ENCODE data around the gene CIITA. TPM values are rescaled to one million over a fixed set of nuclear protein-coding genes. Genes with fewer than 3 reads are reported as not detected.

The CIITA gene
- total and polyA plus RNA-seq, 10 of the 15 experiments (the other 5 are each of a cell fraction or from before 2014, with no cell fraction given) = 11.5 to 145 (median 49.7) TPM

- TF ChIP-seq ZNF687 (IDR thresholded peaks at IDR 0.05) = peak; percentile 99
- TF ChIP-seq NFIC (IDR thresholded peaks at IDR 0.05; ENCODE audit: low read depth, low read length) = no peak; the same call in 1 of the 2 replicates
- 0 out of 2 replicates have a peak, but pooled peaks have one; percentile 49 for TF ChIP-seq NBN (IDR thresholded peaks at IDR 0.05)
- TF ChIP-seq SMAD5 (IDR thresholded peaks at IDR 0.05; ENCODE audit: low read depth) = no peak
- no peak for TF ChIP-seq SMAD1 (IDR thresholded peaks at IDR 0.05; ENCODE audit: low read depth, partially characterized antibody)
- TF ChIP-seq CUX1 (IDR thresholded peaks at IDR 0.05; ENCODE audit: insufficient replicate concordance, low read depth, low read length) = no peak
- 0 out of 2 replicates have a peak, but pooled peaks have one; percentile 8 for TF ChIP-seq TAF1 (IDR thresholded peaks at IDR 0.05; ENCODE audit: borderline replicate concordance, low read depth, low read length)
- no peak for TF ChIP-seq YBX1 (IDR thresholded peaks at IDR 0.05)
- no peak for TF ChIP-seq REST (IDR thresholded peaks at IDR 0.05; ENCODE audit: low read depth, low read length)
- no peak for TF ChIP-seq SREBF2 (IDR thresholded peaks at IDR 0.05; ENCODE audit: low read length)
- no peak for TF ChIP-seq SIX5 (IDR thresholded peaks at IDR 0.05; ENCODE audit: low read depth, low read length, severe bottlenecking)
- TF ChIP-seq PAX5 (IDR thresholded peaks at IDR 0.05; ENCODE audit: borderline replicate concordance, low read depth, low read length) = peak; percentile 7; the same call in 1 of the 2 replicates
- TF ChIP-seq EED (IDR thresholded peaks at IDR 0.05; ENCODE audit: low read depth) = peak; percentile 99
- no peak for TF ChIP-seq SUZ12 (IDR thresholded peaks at IDR 0.05; ENCODE audit: unreplicated experiment)
- TF ChIP-seq KLF5 (IDR thresholded peaks at IDR 0.05; ENCODE audit: partially characterized antibody) = no peak
- peak; percentile 66; the same call in 1 of the 2 replicates for TF ChIP-seq ZBED1 (IDR thresholded peaks at IDR 0.05; ENCODE audit: borderline replicate concordance)
- TF ChIP-seq MYB (IDR thresholded peaks at IDR 0.05; ENCODE audit: borderline replicate concordance, low read depth, low read length) = no peak
Measured at GRCh38 chr16:10964039-10964890, 87.3 kb downstream of the CIITA start (continued).
